WTC11 (cell line): Measurements from ENCODE around the gene ARPC1A. TPM values are rescaled to one million over a fixed set of nuclear protein-coding genes. Genes with fewer than 3 reads are reported as not detected.

ENCODE experiments used
- ATAC-seq: fragments of 200-7000 bp; cut with Tn5 transposase; 2 replicates; pipeline ENCODE4 v1.10.0; 2021; ENCODE audit warnings: mild to moderate bottlenecking, moderate library complexity
- CTCF ChIA-PET: fragments of 300-600 bp; sonication (Branson Sonifier 250); formaldehyde crosslinking; loops from one replicate; lab custom pipeline; 2021; ENCODE audit warnings: antibody characterized with exemption; lab: Charles Lee
- POLR2A ChIA-PET: fragments of 350-600 bp; sonication (Branson Sonifier 250); formaldehyde crosslinking; loops from one replicate; lab custom pipeline; 2021; ENCODE audit warnings: antibody characterized with exemption; lab: Charles Lee
- DNase-seq: peaks from one replicate; pipeline ENCODE4 v3.0.0; 2021; ENCODE audit warnings: low spot score
- H3K27ac Mint-ChIP-seq: 2 replicates; pipeline ENCODE4 v1.8.0; 2021; ENCODE audit warnings: mixed read lengths
- H3K27me3 Mint-ChIP-seq: 2 replicates; pipeline ENCODE4 v1.8.0; 2021; ENCODE audit warnings: low read depth, mild to moderate bottlenecking, moderate library complexity, mixed read lengths
- H3K36me3 Mint-ChIP-seq: 2 replicates; pipeline ENCODE4 v1.8.0; 2021; ENCODE audit warnings: mixed read lengths
- H3K4me1 Mint-ChIP-seq: 2 replicates; pipeline ENCODE4 v1.8.0; 2022; ENCODE audit warnings: mixed read lengths
- H3K4me3 Mint-ChIP-seq: 2 replicates; pipeline ENCODE4 v1.8.0; 2021; ENCODE audit warnings: mild to moderate bottlenecking, moderate library complexity, mixed read lengths
- H3K9me3 Mint-ChIP-seq: 2 replicates; pipeline ENCODE4 v1.8.0; 2021; ENCODE audit warnings: mixed read lengths
- AFF4 ChIP-seq: sonication (generic); formaldehyde crosslinking; IDR thresholded peaks from 2 replicates; pipeline ENCODE4 v1.8.1; 2023; ENCODE audit warnings: mild to moderate bottlenecking, missing genetic modification reagents, borderline replicate concordance
- ATF6 ChIP-seq: sonication (generic); formaldehyde crosslinking; IDR thresholded peaks from 2 replicates; pipeline ENCODE4 v1.8.1; 2023; ENCODE audit warnings: mild to moderate bottlenecking, missing genetic modification reagents
- CREB1 ChIP-seq: sonication (generic); formaldehyde crosslinking; IDR thresholded peaks from 2 replicates; pipeline ENCODE4 v1.8.0; 2023; ENCODE audit warnings: mild to moderate bottlenecking, missing genetic modification reagents
- E2F5 ChIP-seq: sonication (generic); formaldehyde crosslinking; IDR thresholded peaks from 2 replicates; pipeline ENCODE4 v1.8.1; 2022; ENCODE audit warnings: mild to moderate bottlenecking, moderate library complexity, missing genetic modification reagents
- ELF4 ChIP-seq: sonication (generic); formaldehyde crosslinking; IDR thresholded peaks from 2 replicates; pipeline ENCODE4 v1.8.1; 2022; ENCODE audit warnings: low read depth, mild to moderate bottlenecking, moderate library complexity, missing genetic modification reagents
- HMGA2 ChIP-seq: fragments of 250-450 bp; sonication (Bioruptor Pico); IDR thresholded peaks from 2 replicates; pipeline ENCODE4 v1.4.0; 2021; ENCODE audit warnings: mild to moderate bottlenecking, moderate library complexity
- HMGXB4 ChIP-seq: sonication (generic); formaldehyde crosslinking; IDR thresholded peaks from 2 replicates; pipeline ENCODE4 v1.8.1; 2023; ENCODE audit warnings: mild to moderate bottlenecking, moderate library complexity, missing genetic modification reagents
- MLX ChIP-seq: sonication (generic); formaldehyde crosslinking; IDR thresholded peaks from 2 replicates; pipeline ENCODE4 v1.8.1; 2023; ENCODE audit warnings: mild to moderate bottlenecking, missing genetic modification reagents, moderate library complexity
- NR3C1 ChIP-seq: sonication (generic); formaldehyde crosslinking; conservative IDR thresholded peaks from 2 replicates; pipeline ENCODE4 v1.8.1; 2023; ENCODE audit warnings: low read depth, mild to moderate bottlenecking, missing genetic modification reagents
- PREB ChIP-seq: sonication (generic); formaldehyde crosslinking; IDR thresholded peaks from 2 replicates; pipeline ENCODE4 v1.8.1; 2022; ENCODE audit warnings: mild to moderate bottlenecking, missing genetic modification reagents, moderate library complexity, borderline replicate concordance
- RORB ChIP-seq: fragments of 250-450 bp; sonication (Bioruptor Pico); IDR thresholded peaks from 2 replicates; pipeline ENCODE4 v1.9.0; 2021; ENCODE audit warnings: mild to moderate bottlenecking
- TEAD1 ChIP-seq: sonication (generic); formaldehyde crosslinking; IDR thresholded peaks from 2 replicates; pipeline ENCODE4 v1.8.0; 2022; ENCODE audit warnings: mild to moderate bottlenecking, missing genetic modification reagents
- ZBTB43 ChIP-seq: sonication (generic); formaldehyde crosslinking; IDR thresholded peaks from 2 replicates; pipeline ENCODE4 v1.8.1; 2023; ENCODE audit warnings: mild to moderate bottlenecking, missing genetic modification reagents
- ZNF138 ChIP-seq: sonication (generic); formaldehyde crosslinking; conservative IDR thresholded peaks from 2 replicates; pipeline ENCODE4 v1.8.1; 2022; ENCODE audit warnings: mild to moderate bottlenecking, moderate library complexity, missing genetic modification reagents
- ZNF396 ChIP-seq: fragments of 250-450 bp; sonication (Bioruptor Pico); IDR thresholded peaks from 2 replicates; pipeline ENCODE4 v1.8.0; 2021; ENCODE audit warnings: mild to moderate bottlenecking, moderate library complexity, borderline replicate concordance
- total RNA-seq: library from RNA; stranded (reverse); gene quantifications from 3 replicates; pipeline ENCODE4 v1.2.3, GENCODE V29; 2021

Gene ARPC1A
- total RNA-seq, 1 experiment from 2014 or later, result 149 TPM

- no peak for TF ChIP-seq HMGXB4 (CRISPR knock-in tag)
- no peak for TF ChIP-seq AFF4 (CRISPR knock-in tag)
- TF ChIP-seq MLX (CRISPR knock-in tag), result no peak
- no peak for TF ChIP-seq ELF4 (CRISPR knock-in tag)
- TF ChIP-seq RORB, result no peak
- TF ChIP-seq CREB1 (CRISPR knock-in tag), result no peak
- no peak for TF ChIP-seq ZNF396 (CRISPR knock-in tag)
- TF ChIP-seq HMGA2 (CRISPR knock-in tag), result no peak
Measured at GRCh38 chr7:99293650-99294049, 32.0 kb upstream of the ARPC1A start (continued).

- Mint-ChIP-seq H3K4me3 (no peak overlapping the region), H3K27ac (no peak overlapping the region), H3K36me3 (no peaks in the 10 kb centered on the region), H3K9me3 (no peaks in the 10 kb centered on the region), H3K4me1 (no peaks in the 10 kb centered on the region), H3K27me3 (no peaks in the 10 kb centered on the region)
- ChIA-PET POLR2A (no interaction called here), CTCF (interaction anchor here (1.2 to 1.7 kb wide), 4 partner anchors 9 to 260 kb away, joined by 3 to 9 read pairs (median 4); partner anchors contain the start of gene MYH16)
- DNase-seq (no peak), ATAC-seq (peak; percentile 63)
- no peak for TF ChIP-seq ZBTB43 (CRISPR knock-in tag)
- no peak for TF ChIP-seq NR3C1 (CRISPR knock-in tag)
- TF ChIP-seq ZNF138, result no peak
- TF ChIP-seq TEAD1 (CRISPR knock-in tag), result no peak
- no peak for TF ChIP-seq ATF6
- no peak for TF ChIP-seq PREB (CRISPR knock-in tag)
- no peak for TF ChIP-seq E2F5
Measured at GRCh38 chr7:99296471-99296870, 29.2 kb upstream of the ARPC1A start.
